Psoas muscle (tissue), 8 donors: ENCODE data around the gene POLR2C. TPM values are rescaled to one million over a fixed set of nuclear protein-coding genes. Genes with fewer than 3 reads are reported as not detected.

ENCODE experiments used
- ATAC-seq, 4 donors: fragments of 200-7000 bp; cut with Tn5 transposase; one replicate each; pipeline ENCODE4 v1.9.1; 2020; ENCODE audit warnings: moderate library complexity in 3 of 4, mild to moderate bottlenecking in 2 of 4
- DNase-seq, 2 donors: peaks; one replicate each; pipeline ENCODE4 v3.0.0-alpha.2; 2020
- H3K27ac ChIP-seq: fragments of 200-600 bp; one replicate; pipeline ENCODE4 v1.8.0; 2022
- H3K27me3 ChIP-seq, 3 donors: fragments of 200-600 bp in 1 of 3; one replicate each; pipeline versions ENCODE4 v1.6.1 to v1.8.0; 2013 to 2022; ENCODE audit warnings: low read length in 2 of 3, mild to moderate bottlenecking in 2 of 3, moderate library complexity in 1 of 3; ENCODE audit not compliant: insufficient read depth in 3 of 3
- H3K36me3 ChIP-seq, 2 donors: fragments of 200-600 bp in 1 of 2; one replicate each; pipeline versions ENCODE4 v1.6.1 to v1.8.0; 2013 to 2022; ENCODE audit warnings: low read depth in 1 of 2, mild to moderate bottlenecking in 1 of 2, moderate library complexity in 1 of 2; ENCODE audit not compliant: insufficient read depth in 1 of 2
- H3K4me1 ChIP-seq: fragments of 200-600 bp; one replicate; pipeline ENCODE4 v1.8.0; 2022
- H3K4me3 ChIP-seq: fragments of 200-600 bp; one replicate; pipeline ENCODE4 v1.8.0; 2022; ENCODE audit warnings: mild to moderate bottlenecking
- H3K9me3 ChIP-seq: fragments of 200-600 bp; one replicate; pipeline ENCODE4 v1.8.0; 2022
- CTCF ChIP-seq: fragments of 200-600 bp; IDR thresholded peaks from one replicate; pipeline ENCODE4 v1.8.0; 2022; ENCODE audit warnings: antibody characterized with exemption
- WGBS, 3 donors: extraction: QIAGEN DNeasy Blood & Tissue Kit; methylation state at CpG; one replicate each; pipeline versions ENCODE4 v1.1.6 to v1.1.7; 2013; 5-methylcytosine and 5-hydroxymethylcytosine counted together
- intact Hi-C, 2 donors: fragments of 100-400 bp; cut with DNase I; formaldehyde crosslinking; loops; one replicate each; pipeline versions ENCODE4 v1.11.0 to v1.14.2; 2022
- polyA plus RNA-seq, 3 donors: library from polyadenylated mRNA; stranded (reverse); fragments of 200-250 nt; gene quantifications; one replicate each; pipeline ENCODE4 v1.2.3, GENCODE V29; 2013
- total RNA-seq, 4 donors: library from RNA; stranded (reverse); fragmentation: NEBNext Ultra II Directional in 2 of 4; extraction: Animal tissue kit (Norgen Biotek cat#: 25700) in 2 of 4; gene quantifications; one replicate each; pipeline versions ENCODE4 v1.2.1 to v1.2.4, GENCODE V29; 2021 to 2023
- donor health status: healthy with polysubstance abuse.
- donor health status: DM: no; HTN: no; CAD: no; lungs with moderate emphysema.
- donor health status: Bipolar disorder and iron deficiency.
- donor health status: healthy.
- donor health status: DM: yes; HTN: yes; CAD: no.
- donor health status: DM: no; HTN: no; CAD: no.
- donor health status: DM: no; HTN: no; CAD: no.
- donor health status: DM: yes; HTN: yes; CAD: no.

Gene POLR2C
- total and polyA plus RNA-seq, 7 donors = 45.1 to 97.1 (median 57.0) TPM

- 17 to 26% (median 20%) methylated on average over 6 of the region's 6 CpGs for WGBS, 3 donors
- H3K4me3 ChIP-seq = no peak overlapping the region
- H3K27ac ChIP-seq = no peak overlapping the region
- peaks cover 0 to 81% of the 10 kb centered on the region in 2 donors for H3K36me3 ChIP-seq
- intact Hi-C loops = no loop called here
- peaks cover 12% of the 10 kb centered on the region for H3K4me1 ChIP-seq
- DNase-seq (peak in 1 of 2 donors; percentile 68), ATAC-seq (peak in 2 of 4 donors; percentile 30 to 40)
- no peaks in the 10 kb centered on the region for H3K27me3 ChIP-seq
- no peak for TF ChIP-seq CTCF
- H3K9me3 ChIP-seq = no peaks in the 10 kb centered on the region
Observed at GRCh38 chr16:57470711-57471110, 8.2 kb downstream of the POLR2C start.

DNA sequence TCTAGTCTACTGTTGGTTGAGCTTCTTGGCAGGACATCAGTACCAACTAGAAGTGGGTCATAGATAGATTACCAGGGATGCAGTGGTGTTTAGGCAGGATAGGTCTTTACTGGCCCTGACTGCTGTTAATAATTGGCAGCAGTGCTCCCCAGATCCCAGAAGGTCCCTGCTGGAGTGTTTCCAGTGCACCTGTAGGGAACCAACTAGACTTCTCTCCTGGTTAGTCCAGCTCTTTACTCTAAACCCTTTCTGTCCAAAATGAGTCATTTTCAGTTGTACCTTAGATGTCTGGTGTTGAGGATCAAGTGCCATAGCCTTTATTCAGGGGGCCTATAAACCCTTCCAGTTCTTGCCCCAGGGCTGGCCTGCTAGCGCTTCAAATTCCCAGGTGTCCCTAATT lies 8.7 kb downstream of the POLR2C start:
- no peak for TF ChIP-seq CTCF
- DNase-seq (no peak), ATAC-seq (no peak)
- Histone ChIP-seq H3K4me1 (peaks cover 12% of the 10 kb centered on the region), H3K36me3 (peaks cover 0 to 76% of the 10 kb centered on the region in 2 donors), H3K27ac (no peak overlapping the region), H3K4me3 (no peak overlapping the region), H3K27me3 (no peaks in the 10 kb centered on the region), H3K9me3 (no peaks in the 10 kb centered on the region)
- intact Hi-C loops = no loop called here
- 96 to 100% (median 100%) methylated on average over 1 of the region's 1 CpG for WGBS, 3 donors

- WGBS, 3 donors = 65 to 72% (median 65%) methylated on average over 10 of the region's 10 CpGs
- H3K4me1 ChIP-seq = peaks cover 12% of the 10 kb centered on the region
- H3K27ac ChIP-seq = no peak overlapping the region
- no peaks in the 10 kb centered on the region for H3K27me3 ChIP-seq
- TF ChIP-seq CTCF = no peak
- no peak overlapping the region for H3K4me3 ChIP-seq
- DNase-seq (no peak), ATAC-seq (peak in 1 of 4 donors; percentile 7)
- intact Hi-C loops = no loop called here
- no peaks in the 10 kb centered on the region for H3K9me3 ChIP-seq
- H3K36me3 ChIP-seq = peaks cover 0 to 67% of the 10 kb centered on the region in 2 donors
Observed at GRCh38 chr16:57471852-57472664, 9.6 kb downstream of the POLR2C start.

- Histone ChIP-seq H3K4me3 (no peak overlapping the region), H3K27me3 (no peaks in the 10 kb centered on the region), H3K36me3 (peaks cover 0 to 61% of the 10 kb centered on the region in 2 donors), H3K9me3 (no peaks in the 10 kb centered on the region), H3K4me1 (peaks cover 12% of the 10 kb centered on the region), H3K27ac (no peak overlapping the region)
- 30 to 47% (median 39%) methylated on average over 4 of the region's 4 CpGs for WGBS, 3 donors
- intact Hi-C loops = no loop called here
- ATAC-seq (peak in 2 of 4 donors; percentile 13 to 33), DNase-seq (no peak)
- no peak for TF ChIP-seq CTCF
Observed at GRCh38 chr16:57472665-57473060, 10.2 kb downstream of the POLR2C start.
